ENCODE results near the gene CRYBB1. TPM values are rescaled to one million over a fixed set of nuclear protein-coding genes. Genes with fewer than 3 reads are reported as not detected.

Gene CRYBB1
- total and polyA plus RNA-seq, 2 of the 13 experiments (the other 11 are each of a cell fraction or from before 2014, with no cell fraction given): not detected

DNA sequence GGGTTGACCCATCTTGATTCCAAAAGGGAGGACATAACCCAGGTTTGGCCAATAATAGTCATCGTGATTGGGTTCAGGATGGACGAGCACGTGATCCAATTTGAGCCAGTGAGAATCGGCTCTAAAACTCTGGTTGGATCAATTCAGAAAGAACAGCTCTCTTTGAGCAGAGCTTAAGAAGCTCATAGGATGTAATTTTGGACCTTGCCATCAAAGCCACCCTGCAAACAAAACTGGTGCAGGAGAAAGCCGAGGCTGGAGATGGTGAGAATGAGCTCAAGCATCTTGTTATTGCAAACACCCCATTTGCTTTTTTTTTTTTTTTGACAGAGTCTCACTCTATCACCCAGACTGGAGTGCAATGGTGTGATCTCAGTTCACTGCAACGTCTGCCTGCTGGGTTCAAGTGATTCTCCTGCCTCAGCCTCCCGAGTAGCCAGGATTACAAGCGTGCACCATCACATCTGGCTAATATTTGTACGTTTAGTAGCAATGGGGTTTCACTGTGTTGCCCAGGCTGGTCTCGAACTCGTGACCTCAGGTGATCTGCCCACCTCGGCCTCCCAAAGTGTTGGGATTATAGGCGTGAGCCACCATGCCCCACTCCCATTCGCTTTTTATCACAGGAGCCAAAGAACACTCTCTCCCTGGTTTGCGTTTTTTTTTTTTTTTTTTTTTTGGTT is 25.7 kb upstream of the CRYBB1 start:
- Histone ChIP-seq H3K4me1 (ENCODE audit: insufficient read depth, low read length) (peaks cover 9% of the 10 kb centered on the region), H3K27me3 (ENCODE audit: control insufficient read depth in 1 of 2, insufficient read depth in 2 of 2, low read length in 2 of 2) (peaks cover 7 to 81% of the 10 kb centered on the region in 2 experiments; a peak in 3 of 5 replicates), H3K9ac (ENCODE audit: insufficient read depth, low read depth, low read length) (no peak overlapping the region), H4K20me1 (ENCODE audit: insufficient read depth, low read length) (no peaks in the 10 kb centered on the region; the same call in 1 of the 2 replicates), H3K36me3 (replicated peaks in 1 of 2; ENCODE audit: control insufficient read depth in 1 of 2, insufficient read depth in 2 of 2, low read length in 2 of 2) (no peaks in the 10 kb centered on the region), H2AFZ (ENCODE audit: low read length) (no peak overlapping the region), H3K27ac (ENCODE audit: extremely low read length, insufficient read depth, low read length) (no peak overlapping the region), H3K9me3 (ENCODE audit: low read length) (no peaks in the 10 kb centered on the region), H3K79me2 (ENCODE audit: insufficient read depth, low read length) (no peaks in the 10 kb centered on the region), H3K4me3 (replicated peaks in 1 of 3; ENCODE audit: insufficient read depth in 1 of 3, low read depth in 2 of 3, low read length in 3 of 3) (no peak overlapping the region), H3K4me2 (ENCODE audit: low read depth, low read length) (no peak overlapping the region)
- 23% methylated on average over 11 of the region's 15 CpGs for WGBS (ENCODE audit: low lambda C conversion rate)
- ATAC-seq (no peak), DNase-seq (ENCODE audit: low spot score) (no peak), FAIRE-seq (no peak)
- in situ Hi-C loops (cut with HindIII; ENCODE audit: extremely low pct_ligation_motif_present, low pct_unique_long_range_greater_than_20kb): no loop called here
- no peak for TF ChIP-seq MAFK (conservative IDR thresholded peaks at IDR 0.05 in 1 of 2, IDR thresholded peaks at IDR 0.05 in 1 of 2; ENCODE audit: low read length in 2 of 2)
- TF ChIP-seq TAF1 (CRISPR knock-in tag; IDR thresholded peaks at IDR 0.05): no peak
- TF ChIP-seq ZFP90 (CRISPR knock-in tag; IDR thresholded peaks at IDR 0.05; ENCODE audit: borderline replicate concordance): no peak
- TF ChIP-seq, protein P1, sequence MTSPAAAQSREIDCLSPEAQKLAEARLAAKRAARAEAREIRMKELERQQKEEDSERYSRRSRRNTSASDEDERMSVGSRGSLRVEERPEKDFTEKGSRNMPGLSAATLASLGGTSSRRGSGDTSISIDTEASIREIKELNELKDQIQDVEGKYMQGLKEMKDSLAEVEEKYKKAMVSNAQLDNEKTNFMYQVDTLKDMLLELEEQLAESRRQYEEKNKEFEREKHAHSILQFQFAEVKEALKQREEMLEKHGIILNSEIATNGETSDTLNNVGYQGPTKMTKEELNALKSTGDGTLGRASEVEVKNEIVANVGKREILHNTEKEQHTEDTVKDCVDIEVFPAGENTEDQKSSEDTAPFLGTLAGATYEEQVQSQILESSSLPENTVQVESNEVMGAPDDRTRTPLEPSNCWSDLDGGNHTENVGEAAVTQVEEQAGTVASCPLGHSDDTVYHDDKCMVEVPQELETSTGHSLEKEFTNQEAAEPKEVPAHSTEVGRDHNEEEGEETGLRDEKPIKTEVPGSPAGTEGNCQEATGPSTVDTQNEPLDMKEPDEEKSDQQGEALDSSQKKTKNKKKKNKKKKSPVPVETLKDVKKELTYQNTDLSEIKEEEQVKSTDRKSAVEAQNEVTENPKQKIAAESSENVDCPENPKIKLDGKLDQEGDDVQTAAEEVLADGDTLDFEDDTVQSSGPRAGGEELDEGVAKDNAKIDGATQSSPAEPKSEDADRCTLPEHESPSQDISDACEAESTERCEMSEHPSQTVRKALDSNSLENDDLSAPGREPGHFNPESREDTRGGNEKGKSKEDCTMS (CRISPR knock-in tag; conservative IDR thresholded peaks at IDR 0.05): no peak
- no peak for TF ChIP-seq MAF1 (CRISPR knock-in tag; IDR thresholded peaks at IDR 0.05; ENCODE audit: borderline replicate concordance)
- TF ChIP-seq PAX8 (CRISPR knock-in tag; IDR thresholded peaks at IDR 0.05; ENCODE audit: borderline replicate concordance): no peak
- TF ChIP-seq POLR2G (IDR thresholded peaks at IDR 0.05; ENCODE audit: low read depth, low read length): no peak
- no peak for TF ChIP-seq ZNF552 (CRISPR knock-in tag; IDR thresholded peaks at IDR 0.05; ENCODE audit: borderline replicate concordance)
- no peak for TF ChIP-seq TEAD2 (CRISPR knock-in tag; IDR thresholded peaks at IDR 0.05)
- no peak for TF ChIP-seq NFE2L1 (CRISPR knock-in tag; IDR thresholded peaks at IDR 0.05; ENCODE audit: borderline replicate concordance)
- TF ChIP-seq FOXC1 (CRISPR knock-in tag; IDR thresholded peaks at IDR 0.05; ENCODE audit: borderline replicate concordance): no peak
- TF ChIP-seq SRSF9 (IDR thresholded peaks at IDR 0.05; ENCODE audit: borderline replicate concordance, insufficient read depth, low read depth, low read length, poor library complexity, severe bottlenecking): no peak
- TF ChIP-seq KDM5B (CRISPR knock-in tag; IDR thresholded peaks at IDR 0.05; ENCODE audit: borderline replicate concordance): no peak
- TF ChIP-seq, protein P2, sequence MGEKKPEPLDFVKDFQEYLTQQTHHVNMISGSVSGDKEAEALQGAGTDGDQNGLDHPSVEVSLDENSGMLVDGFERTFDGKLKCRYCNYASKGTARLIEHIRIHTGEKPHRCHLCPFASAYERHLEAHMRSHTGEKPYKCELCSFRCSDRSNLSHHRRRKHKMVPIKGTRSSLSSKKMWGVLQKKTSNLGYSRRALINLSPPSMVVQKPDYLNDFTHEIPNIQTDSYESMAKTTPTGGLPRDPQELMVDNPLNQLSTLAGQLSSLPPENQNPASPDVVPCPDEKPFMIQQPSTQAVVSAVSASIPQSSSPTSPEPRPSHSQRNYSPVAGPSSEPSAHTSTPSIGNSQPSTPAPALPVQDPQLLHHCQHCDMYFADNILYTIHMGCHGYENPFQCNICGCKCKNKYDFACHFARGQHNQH (CRISPR knock-in tag; IDR thresholded peaks at IDR 0.05): no peak
- intact Hi-C loops (cut with micrococcal nuclease; ENCODE audit: unreplicated experiment): no loop called here
- BruUV-seq (replicated peaks): no TSS peak
- ChIA-PET POLR2A (no interaction called here), CTCF (ENCODE audit: low intra/inter-chr PET ratio, low total read pairs) (no interaction called here)
